Suprapubic skin (tissue), 4 donors: ENCODE results near the gene PDE6A. TPM values are rescaled to one million over a fixed set of nuclear protein-coding genes. Genes with fewer than 3 reads are reported as not detected.
A peak's percentile ranks its signal among the peaks of the same experiment; 100 is the strongest.
"Not testable (repeated sequence)": the region's sequence is repeated elsewhere in the genome, so short reads cannot be mapped to it uniquely, and the experiment has no call there.

ENCODE experiments used
- DNase-seq, 2 donors: peaks; one replicate each; pipeline ENCODE4 v3.0.0-alpha.2; 2019; ENCODE audit warnings: low spot score in 2 of 2
- H3K27ac ChIP-seq: fragments of 200-600 bp; sonication (generic); one replicate; pipeline ENCODE4 v1.5.1; 2019
- H3K27me3 ChIP-seq: fragments of 200-600 bp; sonication (generic); one replicate; pipeline ENCODE4 v1.5.1; 2019
- H3K36me3 ChIP-seq: fragments of 200-600 bp; sonication (generic); one replicate; pipeline ENCODE4 v1.5.1; 2019
- H3K4me1 ChIP-seq: fragments of 200-600 bp; sonication (generic); one replicate; pipeline ENCODE4 v1.5.1; 2019
- H3K4me3 ChIP-seq: fragments of 200-600 bp; sonication (generic); one replicate; pipeline ENCODE4 v1.5.1; 2019; ENCODE audit warnings: mild to moderate bottlenecking
- H3K9me3 ChIP-seq: fragments of 200-600 bp; sonication (generic); one replicate; pipeline ENCODE4 v1.5.1; 2019
- EP300 ChIP-seq: sonication (generic); formaldehyde crosslinking; IDR thresholded peaks from one replicate; pipeline ENCODE4 v1.6.1; 2017; ENCODE audit warnings: antibody characterized with exemption
- POLR2A ChIP-seq, 2 donors: fragments of 450-650 bp; IDR thresholded peaks; one replicate each; pipeline ENCODE4 v1.6.1; 2017; ENCODE audit warnings: antibody characterized with exemption in 2 of 2, mild to moderate bottlenecking in 2 of 2, moderate library complexity in 2 of 2
- POLR2AphosphoS5 ChIP-seq, 3 donors: sonication (generic); formaldehyde crosslinking; IDR thresholded peaks; one replicate each; pipeline ENCODE4 v1.6.1; 2017; ENCODE audit warnings: antibody characterized with exemption in 3 of 3
- WGBS: methylation state at CpG from one replicate; pipeline ENCODE4 v1.1.5; 2018; 5-methylcytosine and 5-hydroxymethylcytosine counted together
- total RNA-seq, 4 donors: library from RNA; depleted of rRNA; stranded (reverse); fragments of >200 nt; gene quantifications; one replicate each; pipeline ENCODE4 v1.1.0, GENCODE V29; 2016
- TF ChIP-seq, protein P1 (sequence below), 2 donors: fragments of 200-600 bp in 1 of 2; fragments of 450-650 bp in 1 of 2; sonication (generic) in 1 of 2; IDR thresholded peaks; one replicate each; pipeline ENCODE4 v1.5.1; 2016 to 2019; ENCODE audit warnings: antibody characterized with exemption in 2 of 2, mild to moderate bottlenecking in 1 of 2, moderate library complexity in 1 of 2

The PDE6A gene
- total RNA-seq, 4 donors from 2014 or later = 0.17 to 2.9 (median 1.3) TPM

DNA sequence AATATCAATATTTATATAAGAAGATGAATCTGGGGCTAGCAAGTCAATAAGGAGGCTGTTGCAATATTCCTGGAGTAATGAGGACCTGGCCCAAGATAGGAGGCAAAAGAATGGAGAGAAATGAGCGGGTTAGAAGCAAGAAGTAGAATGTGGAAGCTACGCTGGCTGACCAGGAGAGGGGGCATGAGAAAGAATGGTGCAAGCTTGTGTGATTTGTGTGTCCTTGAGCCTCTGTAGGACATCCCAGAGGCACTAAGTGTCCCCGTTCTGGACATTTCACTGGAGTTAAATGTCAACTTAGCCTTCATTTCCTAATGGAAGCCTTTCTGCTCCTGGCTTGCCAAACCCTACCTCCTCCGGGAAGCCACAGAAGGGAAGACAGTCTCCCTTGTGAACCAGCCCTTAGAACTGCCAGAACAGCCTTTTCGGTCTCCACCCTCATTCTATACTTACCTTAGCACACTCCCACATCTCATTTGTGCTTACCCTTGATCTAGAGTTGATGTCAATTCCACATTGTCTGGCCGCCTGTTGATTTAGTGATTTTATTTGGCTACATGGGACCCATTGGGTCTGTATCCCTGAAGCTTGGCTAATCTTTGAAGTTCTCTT is 6.7 kb upstream of the PDE6A start:
- Histone ChIP-seq H3K27ac (no peak overlapping the region), H3K4me1 (no peaks in the 10 kb centered on the region), H3K27me3 (no peaks in the 10 kb centered on the region), H3K36me3 (no peaks in the 10 kb centered on the region), H3K9me3 (no peaks in the 10 kb centered on the region), H3K4me3 (no peak overlapping the region)
- 68% methylated on average over 6 of the region's 6 CpGs for WGBS
- no peak for DNase-seq
- TF ChIP-seq POLR2A (IDR thresholded peaks at IDR 0.05) (no peak), EP300 (no peak), POLR2AphosphoS5 (IDR thresholded peaks at IDR 0.05) (no peak)
- TF ChIP-seq, protein P1, sequence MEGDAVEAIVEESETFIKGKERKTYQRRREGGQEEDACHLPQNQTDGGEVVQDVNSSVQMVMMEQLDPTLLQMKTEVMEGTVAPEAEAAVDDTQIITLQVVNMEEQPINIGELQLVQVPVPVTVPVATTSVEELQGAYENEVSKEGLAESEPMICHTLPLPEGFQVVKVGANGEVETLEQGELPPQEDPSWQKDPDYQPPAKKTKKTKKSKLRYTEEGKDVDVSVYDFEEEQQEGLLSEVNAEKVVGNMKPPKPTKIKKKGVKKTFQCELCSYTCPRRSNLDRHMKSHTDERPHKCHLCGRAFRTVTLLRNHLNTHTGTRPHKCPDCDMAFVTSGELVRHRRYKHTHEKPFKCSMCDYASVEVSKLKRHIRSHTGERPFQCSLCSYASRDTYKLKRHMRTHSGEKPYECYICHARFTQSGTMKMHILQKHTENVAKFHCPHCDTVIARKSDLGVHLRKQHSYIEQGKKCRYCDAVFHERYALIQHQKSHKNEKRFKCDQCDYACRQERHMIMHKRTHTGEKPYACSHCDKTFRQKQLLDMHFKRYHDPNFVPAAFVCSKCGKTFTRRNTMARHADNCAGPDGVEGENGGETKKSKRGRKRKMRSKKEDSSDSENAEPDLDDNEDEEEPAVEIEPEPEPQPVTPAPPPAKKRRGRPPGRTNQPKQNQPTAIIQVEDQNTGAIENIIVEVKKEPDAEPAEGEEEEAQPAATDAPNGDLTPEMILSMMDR (IDR thresholded peaks at IDR 0.05) = no peak

DNA sequence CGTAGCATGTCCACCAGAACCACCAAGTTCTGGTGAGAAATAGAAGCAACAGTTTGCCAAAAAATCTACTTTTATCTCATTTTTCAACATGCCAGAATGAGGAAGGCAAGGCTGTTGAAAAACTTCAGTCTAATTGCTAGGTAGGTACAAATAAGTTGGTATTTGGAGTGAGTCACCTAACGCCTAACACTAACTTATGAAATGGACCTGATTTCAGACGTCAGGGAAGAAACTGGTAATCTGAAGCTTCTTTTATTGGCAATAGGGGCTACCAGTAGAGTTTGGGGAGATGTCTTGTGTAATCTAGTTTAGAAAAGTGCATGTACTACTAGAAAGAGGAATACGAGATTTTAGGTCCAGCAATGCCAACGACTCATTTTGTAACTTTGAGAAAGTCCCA is 4.4 kb upstream of the PDE6A start:
- Histone ChIP-seq H3K9me3 (no peaks in the 10 kb centered on the region), H3K27ac (no peak overlapping the region), H3K36me3 (no peaks in the 10 kb centered on the region), H3K27me3 (no peaks in the 10 kb centered on the region), H3K4me1 (no peaks in the 10 kb centered on the region), H3K4me3 (no peak overlapping the region)
- no peak for DNase-seq
- TF ChIP-seq EP300 (no peak), POLR2A (IDR thresholded peaks at IDR 0.05) (no peak), POLR2AphosphoS5 (IDR thresholded peaks at IDR 0.05) (no peak)
- TF ChIP-seq, protein P1 (IDR thresholded peaks at IDR 0.05) = no peak
- WGBS = 83% methylated on average over 5 of the region's 5 CpGs

DNA sequence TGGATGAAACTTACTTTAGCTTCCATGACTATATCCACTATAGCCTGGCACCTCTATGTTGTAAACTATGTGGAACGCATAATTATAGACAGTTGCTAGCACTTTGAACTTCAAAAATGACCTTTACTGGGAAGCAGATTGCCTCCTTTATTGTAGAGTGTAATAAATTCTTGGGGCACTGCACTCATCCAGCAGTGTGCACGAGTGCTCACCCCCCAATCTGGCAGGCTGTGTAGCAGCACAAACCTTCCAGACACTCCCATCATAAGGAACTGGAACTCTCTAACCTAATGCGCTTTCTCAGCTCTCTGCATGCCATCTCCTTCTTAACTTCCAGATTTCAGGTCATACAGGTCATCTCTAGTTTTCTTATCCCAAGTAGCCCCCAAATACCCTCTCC is 1.5 kb upstream of the PDE6A start:
- Histone ChIP-seq H3K4me3 (no peak overlapping the region), H3K4me1 (no peaks in the 10 kb centered on the region), H3K27ac (no peak overlapping the region), H3K9me3 (no peaks in the 10 kb centered on the region), H3K36me3 (no peaks in the 10 kb centered on the region), H3K27me3 (no peaks in the 10 kb centered on the region)
- TF ChIP-seq POLR2AphosphoS5 (IDR thresholded peaks at IDR 0.05) (no peak), EP300 (no peak)
- 66% methylated on average over 3 of the region's 3 CpGs for WGBS
- no peak for DNase-seq

DNA sequence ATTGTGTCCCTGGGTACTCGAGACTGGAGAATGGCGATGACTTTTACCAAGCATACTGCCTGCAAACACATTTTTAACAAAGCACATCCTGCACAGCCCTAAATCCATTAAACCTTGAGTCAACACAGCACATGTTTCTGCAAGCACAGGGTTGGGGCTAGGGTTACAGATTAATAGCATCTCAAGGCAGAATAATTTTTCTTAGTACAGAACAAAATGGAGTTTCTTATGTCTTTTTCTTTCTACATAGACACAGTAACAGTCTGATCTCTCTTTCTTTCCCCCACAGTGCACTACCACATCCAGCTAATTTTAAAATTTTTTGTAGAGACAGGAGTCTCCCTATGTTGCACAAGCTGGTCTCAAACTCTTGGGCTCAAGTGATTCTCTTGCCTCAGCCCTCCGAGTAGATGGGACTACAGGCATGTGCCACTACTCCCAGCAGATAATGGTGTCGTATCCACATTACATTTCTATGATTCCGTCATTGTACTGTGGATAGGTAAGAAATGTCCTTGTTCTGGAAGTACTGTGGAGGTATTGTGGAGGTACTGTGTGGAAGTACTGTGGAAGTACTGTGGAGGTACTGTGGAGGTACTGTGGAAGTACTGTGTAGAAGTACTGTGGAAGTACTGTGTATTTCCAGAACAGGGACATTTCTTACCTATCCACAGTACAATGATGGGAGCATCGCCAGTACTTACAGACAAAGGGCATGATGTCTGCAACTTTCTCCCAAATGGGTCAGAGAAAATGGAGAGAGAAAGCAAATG is 1.2 kb downstream of the PDE6A start:
- 87% methylated on average over 6 of the region's 6 CpGs for WGBS
- H3K27me3 ChIP-seq, H3K36me3 ChIP-seq, H3K27ac ChIP-seq, H3K9me3 ChIP-seq, DNase-seq, H3K4me3 ChIP-seq: not testable (repeated sequence)
- peaks cover 19% of the 10 kb centered on the region for H3K4me1 ChIP-seq

DNA sequence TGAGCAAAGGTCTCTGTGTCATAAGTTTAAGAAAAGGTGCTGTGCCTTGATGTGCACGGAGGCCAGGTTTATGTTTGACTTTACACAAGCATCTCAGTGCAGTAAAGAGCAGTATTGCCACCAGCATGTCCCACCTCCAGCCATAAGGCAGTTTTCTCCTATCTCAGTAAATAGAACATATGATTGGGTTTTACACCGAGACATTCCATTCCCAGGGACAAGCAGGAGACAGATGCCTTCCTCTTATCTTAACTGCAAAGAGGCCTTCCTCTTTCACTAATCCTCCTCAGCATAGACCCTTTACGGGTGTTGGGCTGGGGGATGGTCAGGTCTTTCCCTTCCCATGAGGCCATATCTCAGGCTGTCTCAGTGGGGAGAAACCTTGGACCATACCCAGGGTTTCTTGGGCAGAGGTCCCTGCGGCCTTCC is 1.8 kb downstream of the PDE6A start:
- not testable (repeated sequence) for H3K36me3 ChIP-seq, H3K27ac ChIP-seq, H3K4me3 ChIP-seq, H3K9me3 ChIP-seq, H3K27me3 ChIP-seq, DNase-seq
- 88% methylated on average over 4 of the region's 4 CpGs for WGBS
- peaks cover 25% of the 10 kb centered on the region for H3K4me1 ChIP-seq

DNA sequence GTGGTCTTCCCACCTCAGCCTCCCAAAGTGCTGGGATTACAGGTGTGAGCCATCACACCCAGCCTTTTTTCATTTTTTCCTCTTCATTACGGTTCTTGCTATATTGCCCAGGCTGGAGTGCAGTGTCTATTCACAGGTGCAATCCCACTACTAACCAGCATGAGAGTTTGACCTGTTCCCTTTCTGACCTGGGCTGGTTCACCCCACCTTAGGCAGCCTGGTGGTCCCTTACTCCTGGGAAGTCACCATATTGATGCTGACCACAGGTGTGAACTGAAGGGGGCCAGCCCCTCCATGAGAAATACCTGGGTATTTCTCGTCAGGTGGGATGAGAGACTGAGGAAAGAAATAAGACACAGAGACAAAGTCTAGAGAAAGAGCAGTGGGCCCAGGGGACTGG is 2.4 kb downstream of the PDE6A start:
- TF ChIP-seq, protein P1 (IDR thresholded peaks at IDR 0.05) = no peak
- TF ChIP-seq EP300 (no peak), POLR2A (IDR thresholded peaks at IDR 0.05) (no peak), POLR2AphosphoS5 (IDR thresholded peaks at IDR 0.05) (no peak)
- H3K9me3 ChIP-seq = no peaks in the 10 kb centered on the region
- H3K27ac ChIP-seq = peak overlapping the region; percentile 47
- H3K27me3 ChIP-seq = no peaks in the 10 kb centered on the region
- H3K4me1 ChIP-seq = peaks cover 30% of the 10 kb centered on the region
- no peak for DNase-seq
- no peak overlapping the region for H3K4me3 ChIP-seq
- WGBS = 97% methylated on average over 2 of the region's 2 CpGs
- H3K36me3 ChIP-seq = no peaks in the 10 kb centered on the region
